Sigmoid colon (tissue), 7 donors: ENCODE data around the gene EPHX1. TPM values are rescaled to one million over a fixed set of nuclear protein-coding genes. Genes with fewer than 3 reads are reported as not detected.

Experiments
- DNase-seq: peaks from one replicate; pipeline ENCODE4 v3.0.0-alpha.2; 2019
- H3K27ac ChIP-seq, 4 donors: fragments of 200-600 bp; sonication (generic); one replicate each; pipeline ENCODE4 v1.5.1; 2016 to 2019; ENCODE audit warnings: mild to moderate bottlenecking in 1 of 4
- H3K27me3 ChIP-seq, 3 donors: fragments of 200-600 bp; sonication (generic); one replicate each; pipeline ENCODE4 v1.5.1; 2019; ENCODE audit warnings: mild to moderate bottlenecking in 1 of 3
- H3K36me3 ChIP-seq, 4 donors: fragments of 200-600 bp; sonication (generic); one replicate each; pipeline ENCODE4 v1.5.1; 2016 to 2019
- H3K4me1 ChIP-seq, 4 donors: fragments of 200-600 bp; sonication (generic); one replicate each; pipeline ENCODE4 v1.5.1; 2017 to 2019
- H3K4me3 ChIP-seq, 4 donors: fragments of 200-600 bp; sonication (generic); one replicate each; pipeline ENCODE4 v1.5.1; 2017 to 2019; ENCODE audit warnings: mild to moderate bottlenecking in 2 of 4, moderate library complexity in 1 of 4
- H3K9me3 ChIP-seq, 4 donors: fragments of 200-600 bp in 3 of 4; sonication (generic) in 3 of 4; one replicate each; pipeline versions ENCODE4 v1.5.1 to v1.6.1; 2013 to 2019
- EP300 ChIP-seq, 4 donors: sonication (generic); formaldehyde crosslinking; IDR thresholded peaks; one replicate each; pipeline ENCODE4 v1.6.1; 2017; ENCODE audit warnings: antibody characterized with exemption in 4 of 4
- POLR2A ChIP-seq, 2 donors: fragments of 450-650 bp; IDR thresholded peaks; one replicate each; pipeline ENCODE4 v1.6.1; 2016; ENCODE audit warnings: antibody characterized with exemption in 2 of 2, mild to moderate bottlenecking in 2 of 2, moderate library complexity in 2 of 2
- POLR2AphosphoS5 ChIP-seq, 4 donors: sonication (generic); formaldehyde crosslinking; IDR thresholded peaks; one replicate each; pipeline ENCODE4 v1.6.1; 2017; ENCODE audit warnings: antibody characterized with exemption in 4 of 4
- WGBS, 2 donors: extraction: QIAGEN DNeasy Blood & Tissue Kit; methylation state at CpG; one replicate each; pipeline ENCODE4 v1.1.7; 2013; 5-methylcytosine and 5-hydroxymethylcytosine counted together
- intact Hi-C: fragments of 100-400 bp; cut with DNase I; formaldehyde crosslinking; loops from one replicate; pipeline ENCODE4 v1.15.1; 2023
- polyA plus RNA-seq, 3 donors: library from polyadenylated mRNA; stranded (reverse); fragments of 200-250 nt; gene quantifications; one replicate each; pipeline ENCODE4 v1.2.3, GENCODE V29; 2013
- total RNA-seq, 4 donors: library from RNA; depleted of rRNA; stranded (reverse); fragments of >200 nt; gene quantifications; one replicate each; pipeline ENCODE4 v1.1.0, GENCODE V29; 2016
- TF ChIP-seq, protein P1 (sequence below), 4 experiments: fragments of 450-650 bp in 3 of 4; fragments of 200-600 bp in 1 of 4; IDR thresholded peaks; one replicate each; pipeline ENCODE4 v1.5.1; 2016 to 2019; ENCODE audit warnings: antibody characterized with exemption in 4 of 4, mild to moderate bottlenecking in 3 of 4, moderate library complexity in 2 of 4
- donor health status: healthy with polysubstance abuse.
- donor health status: Bipolar disorder and iron deficiency.
- donor health status: healthy.

The EPHX1 gene
- total and polyA plus RNA-seq, 7 donors: 6.9 to 78.9 (median 43.6) TPM

DNA sequence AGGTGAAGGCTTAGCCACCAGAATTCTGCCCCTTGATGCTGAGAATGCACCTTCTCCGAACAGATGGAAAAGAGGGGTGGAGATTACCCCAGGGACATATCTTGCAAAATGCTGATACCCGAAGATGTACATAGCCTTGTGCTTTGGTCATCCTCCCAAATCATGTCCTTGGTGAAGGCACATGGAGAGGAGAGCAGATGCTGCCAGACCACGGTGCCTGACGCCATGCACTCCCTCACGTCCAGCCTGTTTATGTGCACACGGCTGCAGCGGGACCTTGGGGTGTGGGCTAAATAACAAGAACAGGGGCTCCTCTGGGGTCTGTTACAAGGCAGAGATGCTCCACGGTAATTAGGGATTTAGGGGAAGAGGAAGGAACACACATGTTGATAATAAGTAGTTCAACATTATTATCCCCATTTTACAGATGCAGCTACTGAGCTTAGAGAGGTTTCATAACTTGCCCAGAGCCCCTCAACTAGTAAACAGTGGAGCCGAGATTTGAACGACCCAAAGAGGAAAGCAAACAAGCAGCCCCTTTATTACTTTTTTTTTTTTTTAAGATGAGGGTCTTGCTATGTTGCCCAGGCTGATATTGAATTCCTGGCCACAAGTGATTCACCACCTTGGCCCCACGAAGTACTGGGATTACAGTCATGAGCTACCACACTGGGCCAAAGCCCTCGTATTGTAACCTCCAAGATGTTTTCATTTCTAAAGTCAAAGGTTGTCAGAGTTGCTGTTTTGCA lies 12.9 kb downstream of the EPHX1 start:
- no peak for DNase-seq
- Histone ChIP-seq H3K27me3 (no peaks in the 10 kb centered on the region), H3K27ac (peak overlapping the region in 1 of 4 donors; percentile 6), H3K36me3 (peaks cover 0 to 4% (median 2%) of the 10 kb centered on the region in 4 donors), H3K4me1 (peaks cover 0 to 60% (median 57%) of the 10 kb centered on the region in 4 donors), H3K4me3 (no peak overlapping the region), H3K9me3 (no peaks in the 10 kb centered on the region)
- WGBS, 2 donors: 90 to 92% methylated on average over 12 of the region's 12 CpGs
- TF ChIP-seq POLR2A (IDR thresholded peaks at IDR 0.05) (no peak), POLR2AphosphoS5 (IDR thresholded peaks at IDR 0.05) (no peak), EP300 (IDR thresholded peaks at IDR 0.05) (no peak)
- TF ChIP-seq, protein P1, sequence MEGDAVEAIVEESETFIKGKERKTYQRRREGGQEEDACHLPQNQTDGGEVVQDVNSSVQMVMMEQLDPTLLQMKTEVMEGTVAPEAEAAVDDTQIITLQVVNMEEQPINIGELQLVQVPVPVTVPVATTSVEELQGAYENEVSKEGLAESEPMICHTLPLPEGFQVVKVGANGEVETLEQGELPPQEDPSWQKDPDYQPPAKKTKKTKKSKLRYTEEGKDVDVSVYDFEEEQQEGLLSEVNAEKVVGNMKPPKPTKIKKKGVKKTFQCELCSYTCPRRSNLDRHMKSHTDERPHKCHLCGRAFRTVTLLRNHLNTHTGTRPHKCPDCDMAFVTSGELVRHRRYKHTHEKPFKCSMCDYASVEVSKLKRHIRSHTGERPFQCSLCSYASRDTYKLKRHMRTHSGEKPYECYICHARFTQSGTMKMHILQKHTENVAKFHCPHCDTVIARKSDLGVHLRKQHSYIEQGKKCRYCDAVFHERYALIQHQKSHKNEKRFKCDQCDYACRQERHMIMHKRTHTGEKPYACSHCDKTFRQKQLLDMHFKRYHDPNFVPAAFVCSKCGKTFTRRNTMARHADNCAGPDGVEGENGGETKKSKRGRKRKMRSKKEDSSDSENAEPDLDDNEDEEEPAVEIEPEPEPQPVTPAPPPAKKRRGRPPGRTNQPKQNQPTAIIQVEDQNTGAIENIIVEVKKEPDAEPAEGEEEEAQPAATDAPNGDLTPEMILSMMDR (IDR thresholded peaks at IDR 0.05): no peak
- intact Hi-C loops: no loop called here

GRCh38 chr1:225823811-225824261 lies 13.9 kb downstream of the EPHX1 start:
- H3K4me1 ChIP-seq: peaks cover 0 to 51% (median 48%) of the 10 kb centered on the region in 4 donors
- no peak for DNase-seq
- no peaks in the 10 kb centered on the region for H3K27me3 ChIP-seq
- peak overlapping the region in 1 of 4 donors; percentile 6 for H3K27ac ChIP-seq
- peaks cover 0 to 4% (median 2%) of the 10 kb centered on the region in 4 donors for H3K36me3 ChIP-seq
- H3K4me3 ChIP-seq: no peak overlapping the region
- TF ChIP-seq, protein P1 (IDR thresholded peaks at IDR 0.05): no peak
- TF ChIP-seq POLR2AphosphoS5 (IDR thresholded peaks at IDR 0.05) (no peak), POLR2A (IDR thresholded peaks at IDR 0.05) (no peak), EP300 (IDR thresholded peaks at IDR 0.05) (no peak)
- no peaks in the 10 kb centered on the region for H3K9me3 ChIP-seq
- intact Hi-C loops: no loop called here
- 90 to 91% methylated on average over 12 of the region's 12 CpGs for WGBS, 2 donors

GRCh38 chr1:225824533-225824941 lies 14.6 kb downstream of the EPHX1 start:
- intact Hi-C loops: no loop called here
- H3K4me3 ChIP-seq: no peak overlapping the region
- TF ChIP-seq POLR2A (IDR thresholded peaks at IDR 0.05) (no peak), EP300 (IDR thresholded peaks at IDR 0.05) (no peak), POLR2AphosphoS5 (IDR thresholded peaks at IDR 0.05) (no peak)
- TF ChIP-seq, protein P1 (IDR thresholded peaks at IDR 0.05): no peak
- no peak for DNase-seq
- WGBS, 2 donors: 91 to 95% methylated on average over 12 of the region's 12 CpGs
- no peak overlapping the region for H3K27ac ChIP-seq
- H3K27me3 ChIP-seq: no peaks in the 10 kb centered on the region
- no peaks in the 10 kb centered on the region for H3K9me3 ChIP-seq
- peaks cover 0 to 11% (median 7%) of the 10 kb centered on the region in 4 donors for H3K36me3 ChIP-seq
- peaks cover 0 to 48% (median 44%) of the 10 kb centered on the region in 4 donors for H3K4me1 ChIP-seq

DNA sequence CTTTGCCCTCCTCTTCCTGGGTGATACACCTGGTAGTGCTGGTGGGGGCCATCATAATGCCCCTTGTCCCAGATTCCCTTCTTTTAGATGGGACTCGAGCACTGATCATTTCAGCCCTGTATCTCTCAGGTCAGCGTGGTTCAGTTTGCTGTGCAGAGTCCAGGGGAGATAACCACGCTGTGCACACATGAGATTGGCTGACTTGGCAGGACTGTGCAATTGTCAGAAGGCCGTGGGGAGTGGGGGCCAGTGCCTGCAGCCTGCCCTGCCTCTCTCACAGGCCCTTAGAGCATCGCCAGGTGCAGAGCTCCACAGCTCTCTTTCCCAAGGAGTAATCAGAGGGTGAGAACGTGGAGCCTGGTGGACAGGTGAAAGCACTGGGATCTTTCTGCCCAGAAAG lies 15.2 kb downstream of the EPHX1 start:
- intact Hi-C loops: no loop called here
- Histone ChIP-seq H3K27ac (no peak overlapping the region), H3K4me3 (no peak overlapping the region), H3K36me3 (peaks cover 2 to 17% (median 8%) of the 10 kb centered on the region in 4 donors), H3K27me3 (no peaks in the 10 kb centered on the region), H3K9me3 (no peaks in the 10 kb centered on the region), H3K4me1 (peaks cover 0 to 42% (median 38%) of the 10 kb centered on the region in 4 donors)
- no peak for TF ChIP-seq POLR2A (IDR thresholded peaks at IDR 0.05)
- TF ChIP-seq, protein P1 (IDR thresholded peaks at IDR 0.05): no peak
- TF ChIP-seq EP300 (IDR thresholded peaks at IDR 0.05): no peak
- no peak for TF ChIP-seq POLR2AphosphoS5 (IDR thresholded peaks at IDR 0.05)
- DNase-seq: no peak
- WGBS, 2 donors: 57 to 76% methylated on average over 6 of the region's 6 CpGs
